DOHH2 (cell line): Measurements from ENCODE around the gene KLK6.

Experiments used
- H3F3A ChIP-seq: fragments of 200-600 bp; sonication (generic), shearing (Covaris generic); 2 replicates; pipeline ENCODE4 v1.6.0; 2016; ENCODE audit warnings: antibody characterized with exemption, mild to moderate bottlenecking; ENCODE audit not compliant: control insufficient read depth, insufficient read depth
- H3K27ac ChIP-seq: fragments of 200-600 bp; sonication (generic); 2 replicates; pipeline ENCODE4 v1.5.1; 2014; ENCODE audit warnings: low read depth, mild to moderate bottlenecking, low read length, moderate library complexity
- H3K27me3 ChIP-seq: fragments of 200-600 bp; sonication (generic); 2 replicates; pipeline ENCODE4 v1.6.1; 2014; ENCODE audit warnings: mild to moderate bottlenecking, low read length, mixed read lengths; ENCODE audit not compliant: control insufficient read depth
- H3K36me3 ChIP-seq: fragments of 200-600 bp; sonication (generic); 2 replicates; pipeline ENCODE4 v1.6.1; 2014; ENCODE audit warnings: mild to moderate bottlenecking, low read length, moderate library complexity, mixed read lengths; ENCODE audit not compliant: control insufficient read depth
- H3K4me1 ChIP-seq: fragments of 200-600 bp; sonication (generic); 2 replicates; pipeline ENCODE4 v1.6.1; 2014; ENCODE audit warnings: mild to moderate bottlenecking, low read length, mixed read lengths; ENCODE audit not compliant: control insufficient read depth
- H3K4me2 ChIP-seq: fragments of 200-600 bp; sonication (generic); 2 replicates; pipeline ENCODE4 v1.6.0; 2014; ENCODE audit warnings: mild to moderate bottlenecking, low read length, moderate library complexity
- H3K4me3 ChIP-seq: fragments of 200-600 bp; sonication (generic); 2 replicates; pipeline ENCODE4 v1.5.1; 2014; ENCODE audit warnings: mild to moderate bottlenecking, low read length, mixed read lengths
- H3K79me2 ChIP-seq: fragments of 200-600 bp; sonication (generic); 2 replicates; pipeline ENCODE4 v1.6.1; 2014; ENCODE audit warnings: mild to moderate bottlenecking, low read length, mixed read lengths; ENCODE audit not compliant: control insufficient read depth
- H3K9me2 ChIP-seq: fragments of 200-600 bp; sonication (generic); replicated peaks from 2 replicates; pipeline ENCODE4 v1.6.1; 2014; ENCODE audit warnings: mild to moderate bottlenecking, low read length, mixed read lengths; ENCODE audit not compliant: control insufficient read depth
- H3K9me3 ChIP-seq: fragments of 200-600 bp; sonication (generic); 2 replicates; pipeline ENCODE4 v1.6.1; 2014; ENCODE audit warnings: antibody characterized with exemption, low read length, mixed read lengths; ENCODE audit not compliant: control insufficient read depth, insufficient read depth
- H4K20me1 ChIP-seq: fragments of 200-600 bp; sonication (generic); 2 replicates; pipeline ENCODE4 v1.6.0; 2014; ENCODE audit warnings: low read depth, mild to moderate bottlenecking, antibody characterized with exemption, low read length, moderate library complexity; ENCODE audit not compliant: control insufficient read depth, insufficient read depth
- EZH2phosphoT487 ChIP-seq: fragments of 200-600 bp; sonication (generic); IDR thresholded peaks from 2 replicates; pipeline ENCODE4 v1.6.1; 2017; ENCODE audit warnings: borderline replicate concordance, mild to moderate bottlenecking, antibody characterized with exemption, low read length, moderate library complexity, mixed read lengths
- TF ChIP-seq, protein P1 (sequence below): fragments of 200-600 bp; sonication (generic); IDR thresholded peaks from one replicate; pipeline ENCODE4 v1.5.1; 2014; ENCODE audit warnings: antibody characterized with exemption, mild to moderate bottlenecking, low read depth, low read length; ENCODE audit not compliant: poor library complexity, severe bottlenecking

KLK6 gene

DNA sequence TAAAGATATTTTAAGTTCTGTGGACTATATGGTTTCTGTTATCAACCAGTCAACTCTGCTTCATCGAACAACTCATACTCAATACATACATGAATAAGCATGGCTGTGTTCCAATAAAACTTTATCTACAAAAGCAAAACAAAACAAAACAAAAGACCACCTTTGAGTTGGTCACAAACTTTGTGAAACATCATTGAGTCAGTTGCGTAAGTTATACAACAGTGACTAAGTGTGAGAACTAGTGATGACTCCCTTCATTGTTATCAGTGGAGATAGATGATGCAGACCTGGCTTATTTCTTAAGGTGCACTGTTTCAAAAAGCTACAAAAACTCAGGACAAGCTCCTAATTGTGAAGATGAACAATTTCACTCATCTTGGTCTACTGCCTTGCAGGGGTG, 43.7 kb downstream of the KLK6 start:
- TF ChIP-seq, protein P1, sequence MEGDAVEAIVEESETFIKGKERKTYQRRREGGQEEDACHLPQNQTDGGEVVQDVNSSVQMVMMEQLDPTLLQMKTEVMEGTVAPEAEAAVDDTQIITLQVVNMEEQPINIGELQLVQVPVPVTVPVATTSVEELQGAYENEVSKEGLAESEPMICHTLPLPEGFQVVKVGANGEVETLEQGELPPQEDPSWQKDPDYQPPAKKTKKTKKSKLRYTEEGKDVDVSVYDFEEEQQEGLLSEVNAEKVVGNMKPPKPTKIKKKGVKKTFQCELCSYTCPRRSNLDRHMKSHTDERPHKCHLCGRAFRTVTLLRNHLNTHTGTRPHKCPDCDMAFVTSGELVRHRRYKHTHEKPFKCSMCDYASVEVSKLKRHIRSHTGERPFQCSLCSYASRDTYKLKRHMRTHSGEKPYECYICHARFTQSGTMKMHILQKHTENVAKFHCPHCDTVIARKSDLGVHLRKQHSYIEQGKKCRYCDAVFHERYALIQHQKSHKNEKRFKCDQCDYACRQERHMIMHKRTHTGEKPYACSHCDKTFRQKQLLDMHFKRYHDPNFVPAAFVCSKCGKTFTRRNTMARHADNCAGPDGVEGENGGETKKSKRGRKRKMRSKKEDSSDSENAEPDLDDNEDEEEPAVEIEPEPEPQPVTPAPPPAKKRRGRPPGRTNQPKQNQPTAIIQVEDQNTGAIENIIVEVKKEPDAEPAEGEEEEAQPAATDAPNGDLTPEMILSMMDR: no peak
- no peak for TF ChIP-seq EZH2phosphoT487
- Histone ChIP-seq H3K27me3 (peaks cover 12% of the 10 kb centered on the region), H3K4me2 (no peak overlapping the region), H3K4me1 (peaks cover 4% of the 10 kb centered on the region), H3K27ac (no peak overlapping the region), H3K4me3 (no peak overlapping the region), H3K36me3 (no peaks in the 10 kb centered on the region), H3F3A (no peaks in the 10 kb centered on the region), H4K20me1 (0 out of 2 replicates have a peak, but pooled peaks cover 4% of the 10 kb centered on the region), H3K9me2 (no peaks in the 10 kb centered on the region), H3K9me3 (no peaks in the 10 kb centered on the region), H3K79me2 (no peaks in the 10 kb centered on the region)

DNA sequence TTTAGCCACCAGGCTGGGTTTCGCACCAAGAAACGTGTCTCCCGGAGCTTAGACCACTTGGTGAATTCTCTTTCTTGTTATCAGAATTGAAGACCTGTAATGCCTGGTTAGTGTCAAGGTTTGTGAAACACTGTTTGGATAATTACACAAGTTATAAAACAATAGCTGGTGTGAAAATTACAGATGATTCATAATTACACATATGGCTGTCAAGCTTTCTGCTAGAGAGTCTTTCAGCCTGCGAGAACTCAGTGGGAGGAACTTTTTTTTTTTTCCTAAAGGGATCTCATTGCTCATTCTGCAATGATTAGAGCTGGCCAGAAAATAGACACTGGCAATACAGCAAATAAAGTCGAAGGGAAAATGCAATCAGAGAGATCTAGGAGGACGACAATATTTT, 44.8 kb downstream of the KLK6 start:
- H3K4me1 ChIP-seq: peaks cover 4% of the 10 kb centered on the region
- H4K20me1 ChIP-seq: no peaks in the 10 kb centered on the region

DNA sequence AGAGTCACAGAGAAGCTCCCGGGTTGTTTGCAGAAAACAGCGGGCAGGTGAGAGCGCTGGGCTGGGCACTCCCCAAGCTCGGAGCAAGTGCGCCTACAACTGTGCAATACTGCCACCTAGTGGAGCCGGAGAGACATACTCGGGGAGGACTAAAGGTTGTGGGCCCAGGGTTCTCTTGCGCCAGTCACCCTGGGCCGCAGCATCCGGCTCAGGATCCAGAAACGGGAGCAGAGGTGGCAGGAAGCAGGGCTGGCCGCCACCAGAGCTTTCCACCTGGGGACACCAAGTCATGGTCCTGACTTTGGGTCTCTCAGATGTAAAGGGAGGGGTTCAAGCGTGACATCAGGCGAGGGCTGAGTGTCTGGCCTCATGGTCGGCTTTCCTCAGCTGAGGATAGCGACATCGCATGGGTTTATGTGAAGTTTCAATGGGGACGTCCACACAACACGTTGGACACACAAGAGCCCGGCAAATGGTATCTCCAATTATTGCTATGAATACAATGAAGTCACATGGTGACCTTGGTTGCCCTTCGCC, 47.0 kb downstream of the KLK6 start:
- peaks cover 9% of the 10 kb centered on the region for H3K27me3 ChIP-seq
- no peak overlapping the region for H3K27ac ChIP-seq

More for the DNA sequence above, 44.8 kb downstream of the KLK6 start:
- H3K4me3 ChIP-seq: no peak overlapping the region
- H3K27ac ChIP-seq: no peak overlapping the region
- peaks cover 9% of the 10 kb centered on the region for H3K27me3 ChIP-seq
- TF ChIP-seq EZH2phosphoT487: no peak
- TF ChIP-seq, protein P1: no peak
- no peaks in the 10 kb centered on the region for H3K9me3 ChIP-seq
- H3F3A ChIP-seq: no peaks in the 10 kb centered on the region
- H3K36me3 ChIP-seq: no peaks in the 10 kb centered on the region
- no peaks in the 10 kb centered on the region for H3K79me2 ChIP-seq
- H3K4me2 ChIP-seq: no peak overlapping the region
- H3K9me2 ChIP-seq: no peaks in the 10 kb centered on the region

More for the DNA sequence above, 47.0 kb downstream of the KLK6 start:
- no peaks in the 10 kb centered on the region for H3K9me2 ChIP-seq
- no peaks in the 10 kb centered on the region for H4K20me1 ChIP-seq
- no peak overlapping the region for H3K4me3 ChIP-seq
- H3K79me2 ChIP-seq: no peaks in the 10 kb centered on the region
- TF ChIP-seq, protein P1: peak; percentile 87
- TF ChIP-seq EZH2phosphoT487: no peak
- H3K36me3 ChIP-seq: no peaks in the 10 kb centered on the region
- H3K4me2 ChIP-seq: no peak overlapping the region
- no peaks in the 10 kb centered on the region for H3K9me3 ChIP-seq
- peaks cover 4% of the 10 kb centered on the region for H3K4me1 ChIP-seq
- H3F3A ChIP-seq: no peaks in the 10 kb centered on the region
